GM19467 (cell line): ENCODE measurements around the gene SRPK1.

Experiments
- ATAC-seq: cut with Tn5 transposase; IDR thresholded peaks from one replicate; pipeline ENCODE4 v1.9.1; 2021; ENCODE audit warnings: mild to moderate bottlenecking, moderate library complexity; ENCODE audit not compliant: unreplicated experiment

Gene SRPK1

GRCh38 chr6:35786272-35786671 is 134.6 kb downstream of the SRPK1 start:
- ATAC-seq, result no peak

GRCh38 chr6:35784200-35784599 is 136.7 kb downstream of the SRPK1 start:
- ATAC-seq, result no peak
